ENCODE data around the gene EPHA1.

The EPHA1 gene

GRCh38 chr7:143369678-143370651 lies 38.7 kb downstream of the EPHA1 start:
- DNase-seq = peak in 1 of 2 experiments; percentile 12

- DNase-seq = no peak
These were observed 40.3 kb downstream of the EPHA1 start for GRCh38 chr7:143368387-143368786.

GRCh38 chr7:143367972-143368371 lies 40.7 kb downstream of the EPHA1 start:
- DNase-seq = no peak

GRCh38 chr7:143363016-143363937 lies 45.4 kb downstream of the EPHA1 start:
- no peak for DNase-seq

GRCh38 chr7:143362131-143363015 lies 46.3 kb downstream of the EPHA1 start, which contains the start of gene FAM131B:
TSS of gene FAM131B (minus strand) at chr7:143362713. CDS start at chr7:143362603, 110 bp downstream.
- DNase-seq = peak in 1 of 2 experiments; percentile 47

GRCh38 chr7:143361552-143362130 lies 47.0 kb downstream of the EPHA1 start:
- DNase-seq = peak in 1 of 2 experiments; percentile 45

- DNase-seq = peak in 1 of 2 experiments; percentile 30
These were observed 47.7 kb downstream of the EPHA1 start for GRCh38 chr7:143360788-143361551.

GRCh38 chr7:143359771-143360353 lies 48.8 kb downstream of the EPHA1 start:
- no peak for DNase-seq

- no peak for DNase-seq
These were observed 50.0 kb downstream of the EPHA1 start for GRCh38 chr7:143358626-143359025.

GRCh38 chr7:143356414-143357050 lies 52.1 kb downstream of the EPHA1 start:
- no peak for DNase-seq

- no peak for DNase-seq
These were observed 52.9 kb downstream of the EPHA1 start for GRCh38 chr7:143355450-143356385.

- DNase-seq = no peak
These were observed 53.7 kb downstream of the EPHA1 start for GRCh38 chr7:143354965-143355364.

- no peak for DNase-seq
These were observed 54.3 kb downstream of the EPHA1 start for GRCh38 chr7:143354376-143354775.

GRCh38 chr7:143352531-143353002 lies 56.1 kb downstream of the EPHA1 start:
- DNase-seq = no peak

GRCh38 chr7:143351574-143351973 lies 57.1 kb downstream of the EPHA1 start:
- no peak for DNase-seq

GRCh38 chr7:143351060-143351459 lies 57.6 kb downstream of the EPHA1 start:
- DNase-seq = no peak

GRCh38 chr7:143347950-143348349 lies 60.7 kb downstream of the EPHA1 start:
- no peak for DNase-seq

GRCh38 chr7:143346018-143346417 lies 62.6 kb downstream of the EPHA1 start:
- no peak for DNase-seq

GRCh38 chr7:143345428-143345900 lies 63.2 kb downstream of the EPHA1 start:
- peak; percentile 37 to 87 for DNase-seq
